HEK293 (cell line): ENCODE data around the gene FAM174B.

Experiments
- ATF2 ChIP-seq: fragments of 450-650 bp; formaldehyde crosslinking; IDR thresholded peaks from 2 replicates; pipeline ENCODE4 v1.5.1; 2016; ENCODE audit warnings: missing biosample characterization, missing genetic modification characterization, low read depth
- BCL11B ChIP-seq: fragments of 450-650 bp; formaldehyde crosslinking; IDR thresholded peaks from 2 replicates; pipeline ENCODE4 v1.5.1; 2016; ENCODE audit warnings: low read depth, missing biosample characterization, missing genetic modification characterization
- GFI1B ChIP-seq: fragments of 450-650 bp; formaldehyde crosslinking; IDR thresholded peaks from 2 replicates; pipeline ENCODE4 v1.5.1; 2016; ENCODE audit warnings: missing biosample characterization, missing genetic modification characterization
- GLI4 ChIP-seq: fragments of 450-650 bp; formaldehyde crosslinking; IDR thresholded peaks from 2 replicates; pipeline ENCODE4 v1.5.1; 2016; ENCODE audit warnings: missing biosample characterization, missing genetic modification characterization
- KLF1 ChIP-seq: fragments of 450-650 bp; formaldehyde crosslinking; IDR thresholded peaks from 2 replicates; pipeline ENCODE4 v1.5.1; 2016; ENCODE audit warnings: missing biosample characterization, missing genetic modification characterization
- PRDM6 ChIP-seq: fragments of 450-650 bp; formaldehyde crosslinking; IDR thresholded peaks from 2 replicates; pipeline ENCODE4 v1.5.1; 2017; ENCODE audit warnings: missing biosample characterization, missing genetic modification characterization
- RBAK ChIP-seq: fragments of 450-650 bp; formaldehyde crosslinking; IDR thresholded peaks from 2 replicates; pipeline ENCODE4 v1.5.1; 2016; ENCODE audit warnings: missing biosample characterization, missing genetic modification characterization
- REST ChIP-seq: fragments of 450-650 bp; formaldehyde crosslinking; IDR thresholded peaks from 2 replicates; pipeline ENCODE4 v1.5.1; 2016; ENCODE audit warnings: missing biosample characterization, missing genetic modification characterization
- SP2 ChIP-seq: fragments of 450-650 bp; formaldehyde crosslinking; IDR thresholded peaks from 2 replicates; pipeline ENCODE4 v1.5.1; 2016; ENCODE audit warnings: missing biosample characterization, missing genetic modification characterization
- SP3 ChIP-seq: fragments of 450-650 bp; formaldehyde crosslinking; IDR thresholded peaks from 2 replicates; pipeline ENCODE4 v1.5.1; 2016; ENCODE audit warnings: missing biosample characterization, missing genetic modification characterization
- TCF7L2 ChIP-seq: IDR thresholded peaks from 2 replicates; pipeline ENCODE4 v1.6.1; 2011; ENCODE audit warnings: low read depth, mild to moderate bottlenecking, inconsistent platforms, low read length, moderate library complexity, borderline replicate concordance
- ZBTB10 ChIP-seq: fragments of 450-650 bp; formaldehyde crosslinking; IDR thresholded peaks from 2 replicates; pipeline ENCODE4 v1.5.1; 2016; ENCODE audit warnings: missing biosample characterization, missing genetic modification characterization
- ZBTB21 ChIP-seq: fragments of 450-650 bp; formaldehyde crosslinking; IDR thresholded peaks from 2 replicates; pipeline ENCODE4 v1.5.1; 2017; ENCODE audit warnings: missing biosample characterization, missing genetic modification characterization
- ZNF157 ChIP-seq: fragments of 450-650 bp; formaldehyde crosslinking; IDR thresholded peaks from 2 replicates; pipeline ENCODE4 v1.5.1; 2016; ENCODE audit warnings: missing biosample characterization, missing genetic modification characterization
- ZNF16 ChIP-seq: fragments of 450-650 bp; formaldehyde crosslinking; IDR thresholded peaks from 2 replicates; pipeline ENCODE4 v1.5.1; 2016; ENCODE audit warnings: low read depth, missing biosample characterization, missing genetic modification characterization
- ZNF175 ChIP-seq: fragments of 450-650 bp; formaldehyde crosslinking; IDR thresholded peaks from 2 replicates; pipeline ENCODE4 v1.5.1; 2016; ENCODE audit warnings: missing biosample characterization, missing genetic modification characterization
- ZNF184 ChIP-seq: fragments of 450-650 bp; IDR thresholded peaks from 2 replicates; pipeline ENCODE4 v1.5.1; 2018; ENCODE audit warnings: missing biosample characterization, mild to moderate bottlenecking, missing genetic modification characterization
- ZNF23 ChIP-seq: fragments of 450-650 bp; formaldehyde crosslinking; IDR thresholded peaks from 2 replicates; pipeline ENCODE4 v1.5.1; 2016; ENCODE audit warnings: missing biosample characterization, missing genetic modification characterization, borderline replicate concordance
- ZNF274 ChIP-seq, 2 experiments: fragments of 200-500 bp in 1 of 2; fragments of 450-650 bp in 1 of 2; sonication (Bioruptor generic) in 1 of 2; formaldehyde crosslinking in 1 of 2; IDR thresholded peaks; 2 replicates each; pipeline versions ENCODE4 v1.5.1 to v1.6.1; 2014 to 2016; ENCODE audit warnings: borderline replicate concordance in 1 of 2, inconsistent platforms in 1 of 2, low read length in 1 of 2, missing biosample characterization in 1 of 2, missing genetic modification characterization in 1 of 2
- ZNF302 ChIP-seq: fragments of 450-650 bp; formaldehyde crosslinking; IDR thresholded peaks from 2 replicates; pipeline ENCODE4 v1.5.1; 2016; ENCODE audit warnings: missing biosample characterization, missing genetic modification characterization, low read depth
- ZNF324 ChIP-seq: fragments of 450-650 bp; formaldehyde crosslinking; IDR thresholded peaks from 2 replicates; pipeline ENCODE4 v1.5.1; 2016; ENCODE audit warnings: missing biosample characterization, missing genetic modification characterization
- ZNF354C ChIP-seq: fragments of 450-650 bp; formaldehyde crosslinking; IDR thresholded peaks from 2 replicates; pipeline ENCODE4 v1.5.1; 2016; ENCODE audit warnings: missing biosample characterization, missing genetic modification characterization, low read depth, borderline replicate concordance
- ZNF366 ChIP-seq: fragments of 450-650 bp; formaldehyde crosslinking; conservative IDR thresholded peaks from 2 replicates; pipeline ENCODE4 v1.5.1; 2016; ENCODE audit warnings: missing biosample characterization, missing genetic modification characterization
- ZNF391 ChIP-seq: fragments of 450-650 bp; formaldehyde crosslinking; IDR thresholded peaks from 2 replicates; pipeline ENCODE4 v1.5.1; 2016; ENCODE audit warnings: low read depth, missing biosample characterization, missing genetic modification characterization, borderline replicate concordance
- ZNF426 ChIP-seq: fragments of 450-650 bp; formaldehyde crosslinking; IDR thresholded peaks from 2 replicates; pipeline ENCODE4 v1.5.1; 2017; ENCODE audit warnings: missing biosample characterization, missing genetic modification characterization, mild to moderate bottlenecking, inconsistent platforms, moderate library complexity
- ZNF548 ChIP-seq: fragments of 450-650 bp; formaldehyde crosslinking; IDR thresholded peaks from 2 replicates; pipeline ENCODE4 v1.5.1; 2016; ENCODE audit warnings: missing biosample characterization, missing genetic modification characterization
- ZNF555 ChIP-seq: fragments of 450-650 bp; formaldehyde crosslinking; conservative IDR thresholded peaks from 2 replicates; pipeline ENCODE4 v1.5.1; 2017; ENCODE audit warnings: missing biosample characterization, mild to moderate bottlenecking, missing genetic modification characterization, inconsistent platforms
- ZNF692 ChIP-seq: fragments of 450-650 bp; formaldehyde crosslinking; IDR thresholded peaks from 2 replicates; pipeline ENCODE4 v1.5.1; 2016; ENCODE audit warnings: missing biosample characterization, missing genetic modification characterization
- ZNF701 ChIP-seq: fragments of 450-650 bp; formaldehyde crosslinking; IDR thresholded peaks from 2 replicates; pipeline ENCODE4 v1.5.1; 2016; ENCODE audit warnings: missing biosample characterization, missing genetic modification characterization
- ZNF776 ChIP-seq: fragments of 450-650 bp; formaldehyde crosslinking; IDR thresholded peaks from 2 replicates; pipeline ENCODE4 v1.5.0; 2017; ENCODE audit warnings: missing biosample characterization, missing genetic modification characterization, borderline replicate concordance

Gene FAM174B

GRCh38 chr15:92681141-92681631, 25.6 kb upstream of the FAM174B start (continued):
- TF ChIP-seq ZNF426 (tag by site-specific recombination) = no peak
- no peak for TF ChIP-seq ZNF302 (tag by site-specific recombination)
- TF ChIP-seq ZNF548 = no peak
- TF ChIP-seq ZNF692 (tag by site-specific recombination) = no peak
- TF ChIP-seq PRDM6 (tag by site-specific recombination) = peak; percentile 67
- TF ChIP-seq RBAK (tag by site-specific recombination) = no peak
- no peak for TF ChIP-seq ZNF274 (IDR thresholded peaks at IDR 0.05; ENCODE audit: low read length)
- no peak for TF ChIP-seq ZNF274 (tag by site-specific recombination; IDR thresholded peaks at IDR 0.05; ENCODE audit: borderline replicate concordance)
- TF ChIP-seq SP2 = no peak
- TF ChIP-seq ZNF16 (tag by site-specific recombination) = no peak
- TF ChIP-seq ZBTB21 (tag by site-specific recombination) = peak; percentile 78
- TF ChIP-seq ZNF555 (tag by site-specific recombination) = no peak
- no peak for TF ChIP-seq ZNF354C (tag by site-specific recombination)
- TF ChIP-seq REST (tag by site-specific recombination) = no peak
- TF ChIP-seq TCF7L2 = no peak
- 0 out of 2 replicates have a peak, but pooled peaks have one; percentile 30 for TF ChIP-seq ZNF324 (tag by site-specific recombination)
- TF ChIP-seq ZNF175 (tag by site-specific recombination) = no peak
- no peak for TF ChIP-seq ZBTB10 (tag by site-specific recombination)
- TF ChIP-seq GLI4 (tag by site-specific recombination) = no peak
- no peak for TF ChIP-seq ZNF776 (tag by site-specific recombination)
- peak; percentile 84 for TF ChIP-seq ATF2 (tag by site-specific recombination)
- no peak for TF ChIP-seq BCL11B (tag by site-specific recombination)
- TF ChIP-seq ZNF391 (tag by site-specific recombination) = no peak
- TF ChIP-seq ZNF23 (tag by site-specific recombination) = no peak
- no peak for TF ChIP-seq SP3 (tag by site-specific recombination)
- peak; percentile 34; the same call in 1 of the 2 replicates for TF ChIP-seq GFI1B (tag by site-specific recombination)
- TF ChIP-seq ZNF701 = no peak
- no peak for TF ChIP-seq ZNF157 (tag by site-specific recombination)
- TF ChIP-seq ZNF366 (tag by site-specific recombination) = no peak
- no peak for TF ChIP-seq ZNF184 (tag by site-specific recombination)
- no peak for TF ChIP-seq KLF1
